Right cardiac atrium (tissue), 5 donors: ENCODE measurements around the gene RBM12. TPM values are rescaled to one million over a fixed set of nuclear protein-coding genes. Genes with fewer than 3 reads are reported as not detected.

Source experiments
- ATAC-seq, 2 donors: fragments of 200-7000 bp; cut with Tn5 transposase; one replicate each; pipeline versions ENCODE4 v1.8.0 to v1.9.1; 2020; ENCODE audit warnings: moderate library complexity in 2 of 2, mild to moderate bottlenecking in 1 of 2
- DNase-seq, 3 donors: peaks; one replicate each; pipeline ENCODE4 v3.0.0-alpha.2; 2020
- H3K27ac ChIP-seq: one replicate; pipeline ENCODE4 v1.5.1; 2013; ENCODE audit warnings: mild to moderate bottlenecking, low read length, control low read depth, moderate library complexity
- H3K27me3 ChIP-seq: one replicate; pipeline ENCODE4 v1.6.1; 2013; ENCODE audit not compliant: control insufficient read depth, insufficient read depth
- H3K4me1 ChIP-seq: one replicate; pipeline ENCODE4 v1.6.1; 2013; ENCODE audit warnings: low read length; ENCODE audit not compliant: control insufficient read depth, insufficient read depth
- H3K4me3 ChIP-seq: one replicate; pipeline ENCODE4 v1.5.1; 2013; ENCODE audit warnings: low read length, control low read depth
- H3K9me3 ChIP-seq: one replicate; pipeline ENCODE4 v1.6.1; 2013; ENCODE audit warnings: low read length; ENCODE audit not compliant: control insufficient read depth
- WGBS: extraction: QIAGEN DNeasy Blood & Tissue Kit; methylation state at CpG from one replicate; pipeline ENCODE4 v1.1.7; 2013; 5-methylcytosine and 5-hydroxymethylcytosine counted together
- intact Hi-C, 4 donors: fragments of 100-400 bp; cut with DNase I; formaldehyde crosslinking; loops; one replicate each; pipeline versions ENCODE4 v1.11.0 to v1.14.0; 2022 to 2023
- polyA plus RNA-seq: library from polyadenylated mRNA; stranded (reverse); fragments of 200-250 nt; gene quantifications from one replicate; pipeline ENCODE4 v1.2.3, GENCODE V29; 2013
- total RNA-seq, 4 donors: library from RNA; stranded (reverse); fragmentation: NEBNext Ultra II Directional; extraction: Animal tissue kit (Norgen Biotek cat#: 25700); gene quantifications; one replicate each; pipeline ENCODE4 v1.2.1, GENCODE V29; 2021
- donor health status: healthy with polysubstance abuse.
- donor health status: DM: no; HTN: yes; CAD: no.
- donor health status: DM: no; HTN: no; CAD: no.
- donor health status: DM: no; HTN: yes; CAD: no; lungs with severe emphysema.
- donor health status: DM: yes; HTN: yes; CAD: no.

Gene RBM12
- total and polyA plus RNA-seq, 5 donors = 8.7 to 59.1 (median 49.3) TPM

GRCh38 chr20:35603695-35604448 is 60.8 kb downstream of the RBM12 start:
- no peaks in the 10 kb centered on the region for H3K27me3 ChIP-seq
- H3K9me3 ChIP-seq = no peaks in the 10 kb centered on the region
- intact Hi-C loops = no loop called here
- no peak for DNase-seq
- H3K4me1 ChIP-seq = no peaks in the 10 kb centered on the region
- H3K27ac ChIP-seq = no peak overlapping the region
- ATAC-seq = no peak
- WGBS = 92% methylated on average over 11 of the region's 11 CpGs
- H3K4me3 ChIP-seq = no peak overlapping the region

- intact Hi-C loops = no loop called here
- H3K27me3 ChIP-seq = no peaks in the 10 kb centered on the region
- no peak overlapping the region for H3K4me3 ChIP-seq
- H3K4me1 ChIP-seq = no peaks in the 10 kb centered on the region
- 95% methylated on average over 15 of the region's 15 CpGs for WGBS
- DNase-seq (no peak), ATAC-seq (no peak)
- no peaks in the 10 kb centered on the region for H3K9me3 ChIP-seq
- H3K27ac ChIP-seq = no peak overlapping the region
Observed at GRCh38 chr20:35602851-35603495, 61.7 kb downstream of the RBM12 start.

DNA sequence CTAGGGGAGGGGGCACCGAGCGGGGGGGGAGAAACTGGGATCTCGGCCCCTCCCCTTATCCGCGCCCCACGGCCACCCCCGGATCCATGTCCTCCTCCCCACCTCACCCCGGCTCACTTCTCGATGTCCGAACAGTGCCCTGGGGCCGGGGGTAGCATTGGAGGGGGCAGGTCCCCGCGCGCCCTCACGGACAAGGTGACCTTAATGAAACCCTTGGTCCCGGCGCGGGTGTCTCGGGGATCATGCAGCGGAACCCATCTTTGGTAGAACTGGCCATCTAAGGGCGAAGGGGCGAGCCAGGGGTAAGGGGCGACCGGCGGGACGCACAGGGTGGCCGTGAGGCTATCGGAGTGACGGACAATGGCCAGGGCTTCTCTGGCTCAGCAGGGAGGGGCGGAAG is 62.7 kb downstream of the RBM12 start:
- Histone ChIP-seq H3K4me1 (no peaks in the 10 kb centered on the region), H3K27me3 (no peaks in the 10 kb centered on the region), H3K9me3 (no peaks in the 10 kb centered on the region), H3K4me3 (peak overlapping the region; percentile 32), H3K27ac (no peak overlapping the region)
- WGBS = 29% methylated on average over 30 of the region's 30 CpGs
- DNase-seq = peak in 2 of 3 donors; percentile 61 to 64
- no peak for ATAC-seq
- intact Hi-C loops = no loop called here

DNA sequence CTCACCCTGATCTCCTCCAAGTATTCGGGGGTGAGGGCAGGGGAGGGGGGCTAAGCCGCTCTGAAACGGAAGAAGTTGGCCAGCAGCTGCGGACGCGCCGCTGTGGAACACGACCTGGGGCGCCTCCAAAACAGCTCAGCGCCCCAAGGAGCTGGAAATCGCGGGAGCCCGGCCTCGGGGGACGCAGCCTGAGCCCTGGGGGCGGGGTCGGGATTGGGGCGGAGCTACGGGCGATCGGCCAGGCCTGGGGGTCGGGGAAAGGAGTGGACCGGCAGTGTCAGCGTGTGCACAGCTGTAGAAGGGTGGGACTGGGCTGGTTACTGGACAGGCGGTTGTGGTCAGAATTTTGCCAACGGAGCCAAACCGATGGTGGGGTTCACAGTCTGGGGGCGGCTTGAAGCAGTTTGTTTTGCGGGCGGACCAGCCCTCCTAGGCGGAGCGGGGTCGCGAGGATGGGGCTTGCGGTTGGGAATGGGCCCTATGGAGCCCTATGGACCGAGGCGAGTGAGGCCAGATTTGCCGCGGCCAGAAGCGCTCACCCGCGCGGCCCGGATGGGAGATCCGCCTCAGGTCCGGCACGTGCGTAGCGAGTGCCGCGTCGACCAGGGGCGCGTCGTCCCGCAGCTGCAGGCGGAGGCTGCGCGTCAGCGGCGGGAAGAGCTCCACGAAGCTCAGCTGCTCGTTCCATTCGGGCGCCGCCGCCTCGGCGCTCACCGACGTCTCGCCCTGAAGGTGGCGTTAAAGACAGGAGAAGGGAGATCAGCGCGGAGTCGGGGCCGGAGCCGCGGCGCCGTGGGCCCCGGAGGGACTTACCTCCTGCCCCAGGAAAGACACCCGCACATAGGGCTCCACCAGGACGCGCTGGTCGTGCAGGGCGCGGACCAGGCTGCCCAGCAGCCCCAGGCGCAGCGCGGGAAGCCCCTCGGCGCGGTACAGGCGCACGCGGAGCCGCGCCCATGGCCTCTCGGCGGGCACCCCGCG is 63.4 kb downstream of the RBM12 start:
- Histone ChIP-seq H3K27me3 (no peaks in the 10 kb centered on the region), H3K9me3 (no peaks in the 10 kb centered on the region), H3K27ac (no peak overlapping the region), H3K4me3 (peak overlapping the region; percentile 32), H3K4me1 (no peaks in the 10 kb centered on the region)
- DNase-seq = peak; percentile 79 to 89 (median 89)
- WGBS = under 1% methylated on average over 103 of the region's 103 CpGs
- ATAC-seq = peak; percentile 81 to 86
- intact Hi-C loops = no loop called here

DNA sequence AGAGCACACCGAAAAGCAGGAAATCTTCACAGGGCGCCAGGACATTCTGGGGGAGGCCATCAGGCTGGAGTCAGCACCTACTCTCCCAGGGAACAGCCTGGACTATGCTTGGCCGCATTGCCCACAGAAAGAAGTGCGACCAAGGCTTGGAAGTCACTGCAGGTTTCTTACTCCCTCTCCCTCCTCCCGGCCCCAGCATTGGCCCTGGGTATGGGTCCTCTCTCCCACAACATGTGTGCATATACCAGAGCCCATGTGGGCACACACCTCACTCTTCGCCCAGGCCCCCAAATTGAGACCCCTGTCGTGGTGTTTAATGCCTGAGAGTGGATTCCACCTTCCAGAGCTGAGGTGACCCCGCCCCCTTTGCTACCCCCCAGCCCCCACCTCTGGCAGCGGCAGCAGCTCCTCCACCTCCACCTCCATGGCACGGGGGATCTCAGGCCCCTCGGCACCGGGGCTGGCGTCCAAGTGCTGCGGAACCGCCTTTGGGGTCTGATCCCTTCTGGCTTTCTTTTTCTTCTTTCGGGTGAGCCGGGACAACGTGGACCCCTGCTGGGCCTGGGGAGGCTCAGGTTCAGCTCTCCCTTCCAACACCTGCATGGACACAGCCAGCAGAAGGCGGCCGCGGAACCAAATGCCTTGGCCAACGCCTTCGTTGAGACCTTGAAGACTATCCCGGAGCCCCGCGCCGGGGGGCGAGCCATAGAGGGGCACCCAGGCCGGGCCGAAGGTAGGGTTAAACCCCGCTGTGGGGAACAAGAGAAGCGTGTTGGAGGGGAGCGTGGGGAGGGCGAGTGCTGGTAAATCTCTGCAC is 64.3 kb downstream of the RBM12 start:
- Histone ChIP-seq H3K4me3 (peak overlapping the region; percentile 32), H3K27me3 (no peaks in the 10 kb centered on the region), H3K27ac (no peak overlapping the region), H3K9me3 (no peaks in the 10 kb centered on the region), H3K4me1 (no peaks in the 10 kb centered on the region)
- intact Hi-C loops = no loop called here
- DNase-seq = no peak
- 29% methylated on average over 34 of the region's 34 CpGs for WGBS
- peak in 1 of 2 donors; percentile 4 for ATAC-seq

DNA sequence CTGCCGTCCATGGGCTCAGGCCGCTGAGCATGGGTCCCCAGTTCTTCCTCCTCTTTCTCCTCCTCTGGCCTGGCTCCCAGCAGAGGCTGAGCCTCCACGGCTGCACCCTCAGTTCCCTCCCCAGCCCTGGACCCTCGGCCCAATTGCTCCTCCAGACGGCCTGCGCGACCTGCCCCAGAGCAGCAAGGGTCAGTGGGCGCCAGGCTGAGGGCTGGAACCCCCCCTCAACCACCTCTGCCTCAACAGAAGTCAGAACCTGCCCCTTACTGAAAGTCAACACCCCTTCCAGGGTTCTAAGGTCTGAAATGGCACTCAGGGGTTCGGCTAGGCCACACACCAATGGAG is 65.0 kb downstream of the RBM12 start:
- Histone ChIP-seq H3K4me1 (no peaks in the 10 kb centered on the region), H3K27me3 (no peaks in the 10 kb centered on the region), H3K9me3 (no peaks in the 10 kb centered on the region), H3K27ac (no peak overlapping the region), H3K4me3 (no peak overlapping the region)
- DNase-seq = no peak
- intact Hi-C loops = no loop called here
- ATAC-seq = no peak
- WGBS = 91% methylated on average over 9 of the region's 9 CpGs

Other genes starting within 250 kb of the RBM12 start
- under 1 TPM in 3 of 4 donors, not detected in 1; 0.09 to 0.17 (median 0.11) TPM for gene GDF5, start 226.7 kb downstream of the RBM12 start, total RNA-seq
- 0.05 TPM for gene GDF5, start 226.7 kb downstream of the RBM12 start, polyA plus RNA-seq
- 10 to 100 TPM; 12.2 to 22.0 (median 18.5) TPM for gene CEP250, start 209.3 kb downstream of the RBM12 start, total RNA-seq
- 11.0 TPM for gene CEP250, start 209.3 kb downstream of the RBM12 start, polyA plus RNA-seq
- gene C20orf173, start 135.2 kb downstream of the RBM12 start, total RNA-seq = not detected
- gene C20orf173, start 135.2 kb downstream of the RBM12 start, polyA plus RNA-seq = not detected
- gene ERGIC3, start 122.8 kb downstream of the RBM12 start, total RNA-seq = 100 to 1,000 TPM; 129 to 138 (median 133) TPM
- 83.7 TPM for gene ERGIC3, start 122.8 kb downstream of the RBM12 start, polyA plus RNA-seq
- 1 to 10 TPM; 3.7 to 5.0 (median 4.4) TPM for gene SPAG4, start 49.1 kb downstream of the RBM12 start, total RNA-seq
- 6.7 TPM for gene SPAG4, start 49.1 kb downstream of the RBM12 start, polyA plus RNA-seq
- 10 to 100 TPM; 67.5 to 82.7 (median 77.9) TPM for gene CPNE1, start within 50 bp of the RBM12 start, total RNA-seq
- gene CPNE1, start within 50 bp of the RBM12 start, polyA plus RNA-seq = 63.2 TPM
- gene NFS1, start 34.5 kb upstream of the RBM12 start, total RNA-seq = 10 to 100 TPM; 29.2 to 41.7 (median 35.2) TPM
- 36.5 TPM for gene NFS1, start 34.5 kb upstream of the RBM12 start, polyA plus RNA-seq
- 100 to 1,000 TPM; 156 to 187 (median 168) TPM for gene ROMO1, start 34.5 kb upstream of the RBM12 start, total RNA-seq
- 379 TPM for gene ROMO1, start 34.5 kb upstream of the RBM12 start, polyA plus RNA-seq
- 100 to 1,000 TPM; 163 to 173 (median 167) TPM for gene RBM39, start 77.4 kb upstream of the RBM12 start, total RNA-seq
- 143 TPM for gene RBM39, start 77.4 kb upstream of the RBM12 start, polyA plus RNA-seq
- gene PHF20, start 107.1 kb upstream of the RBM12 start, total RNA-seq = 10 to 100 TPM; 44.6 to 56.8 (median 55.6) TPM
- gene PHF20, start 107.1 kb upstream of the RBM12 start, polyA plus RNA-seq = 38.5 TPM